ENCODE measurements around the gene KDM4B. TPM values are rescaled to one million over a fixed set of nuclear protein-coding genes. Genes with fewer than 3 reads are reported as not detected.

The KDM4B gene
- total and polyA plus RNA-seq, 9 of the 15 experiments (the other 6 are each of a cell fraction or from before 2014, with no cell fraction given): 0.21 to 29.9 (median 7.3) TPM

- Histone ChIP-seq H3K9ac (ENCODE audit: insufficient read depth in 1 of 2, low read depth in 2 of 2, low read length in 2 of 2) (peak overlapping the region in 1 of 2 experiments; percentile 43; a peak in 1 of 4 replicates), H3K27ac (ENCODE audit: extremely low read depth, low read depth, low read length) (no peak overlapping the region), H3K27me3 (ENCODE audit: control insufficient read depth in 2 of 2, insufficient read depth in 2 of 2, low read length in 2 of 2) (no peaks in the 10 kb centered on the region), H3K4me2 (ENCODE audit: insufficient read depth, low read length) (no peak overlapping the region), H2AFZ (ENCODE audit: low read depth, low read length) (no peak overlapping the region), H3K36me3 (ENCODE audit: control insufficient read depth, insufficient read depth, low read length) (peaks cover 24% of the 10 kb centered on the region; the same call in 2 of the 3 replicates), H3K79me2 (ENCODE audit: control insufficient read depth, insufficient read depth, low read length) (peaks cover 51% of the 10 kb centered on the region), H3K4me1 (replicated peaks in 1 of 2; ENCODE audit: control insufficient read depth in 2 of 2, insufficient read depth in 2 of 2, low read length in 2 of 2) (peaks cover 0 to 29% of the 10 kb centered on the region in 2 experiments; a peak in 2 of 5 replicates), H4K20me1 (replicated peaks; ENCODE audit: control insufficient read depth, insufficient read depth, low read length) (peaks cover 13% of the 10 kb centered on the region), H3K9me3 (replicated peaks; ENCODE audit: control insufficient read depth, insufficient read depth, low read depth, low read length) (peaks cover 4% of the 10 kb centered on the region), H3K9me1 (ENCODE audit: control insufficient read depth, insufficient read depth, low read length) (peaks cover 9% of the 10 kb centered on the region), H3K4me3 (no peak overlapping the region)
- 84% methylated on average over 14 of the region's 14 CpGs for WGBS (ENCODE audit: insufficient coverage, low coverage, missing lambda C conversion rate)
- ChIA-PET POLR2A (no interaction called here), CTCF (ENCODE audit: low intra/inter-chr PET ratio) (no interaction called here)
- in situ Hi-C loops (cut with MboI) (no loop called here), intact Hi-C loops (cut with micrococcal nuclease) (no loop called here)
- no peak for FAIRE-seq
- BruUV-seq (replicated peaks): no TSS peak
- ATAC-seq: no peak
- TF ChIP-seq ETS1 (conservative IDR thresholded peaks at IDR 0.05; ENCODE audit: control insufficient read depth, low read depth, low read length): no peak
- no peak for TF ChIP-seq ZNF79 (CRISPR knock-in tag; IDR thresholded peaks at IDR 0.05; ENCODE audit: low read depth)
- no peak for TF ChIP-seq ZBTB17 (CRISPR knock-in tag; IDR thresholded peaks at IDR 0.05)
- TF ChIP-seq ZSCAN29 (IDR thresholded peaks at IDR 0.05): no peak
- TF ChIP-seq ZNF398 (CRISPR knock-in tag; IDR thresholded peaks at IDR 0.05): no peak
- TF ChIP-seq JUNB (CRISPR knock-in tag; conservative IDR thresholded peaks at IDR 0.05): no peak
- no peak for TF ChIP-seq MITF (IDR thresholded peaks at IDR 0.05)
- TF ChIP-seq GABPB2 (CRISPR knock-in tag; conservative IDR thresholded peaks at IDR 0.05): no peak
- no peak for TF ChIP-seq NRF1 (conservative IDR thresholded peaks at IDR 0.05 in 1 of 2, IDR thresholded peaks at IDR 0.05 in 1 of 2)
- TF ChIP-seq GTF2E2 (tag; IDR thresholded peaks at IDR 0.05): no peak
- DNase-seq (ENCODE audit: extremely low read depth in 1 of 4, low spot score in 3 of 4): no peak
Observed at GRCh38 chr19:5013761-5014160, 44.8 kb downstream of the KDM4B start.
